Upper lobe of left lung (tissue), 6 donors: ENCODE data around the gene COQ6. TPM values are rescaled to one million over a fixed set of nuclear protein-coding genes. Genes with fewer than 3 reads are reported as not detected.
"Not testable (repeated sequence)": the region's sequence is repeated elsewhere in the genome, so short reads cannot be mapped to it uniquely, and the experiment has no call there.

Experiments used
- ATAC-seq, 2 donors: fragments of 200-7000 bp; cut with Tn5 transposase; one replicate each; pipeline ENCODE4 v1.9.1; 2022; ENCODE audit warnings: mild to moderate bottlenecking in 2 of 2, moderate library complexity in 2 of 2; ENCODE audit not compliant: low FRiP score in 2 of 2
- DNase-seq, 2 donors: peaks; one replicate each; pipeline ENCODE4 v3.0.0-alpha.2; 2019 to 2020
- H3K27ac ChIP-seq, 4 donors: fragments of 200-600 bp; sonication (generic); one replicate each; pipeline ENCODE4 v1.5.1; 2016 to 2019
- H3K27me3 ChIP-seq, 4 donors: fragments of 200-600 bp; sonication (generic); one replicate each; pipeline ENCODE4 v1.5.1; 2017 to 2019
- H3K36me3 ChIP-seq, 4 donors: fragments of 200-600 bp; sonication (generic); one replicate each; pipeline ENCODE4 v1.5.1; 2016 to 2019
- H3K4me1 ChIP-seq, 4 donors: fragments of 200-600 bp; sonication (generic); one replicate each; pipeline ENCODE4 v1.5.1; 2018 to 2019
- H3K4me3 ChIP-seq, 4 donors: fragments of 200-600 bp; sonication (generic); one replicate each; pipeline ENCODE4 v1.5.1; 2017 to 2019; ENCODE audit warnings: mild to moderate bottlenecking in 2 of 4, moderate library complexity in 1 of 4
- H3K9me3 ChIP-seq, 4 donors: fragments of 200-600 bp; sonication (generic); one replicate each; pipeline ENCODE4 v1.5.1; 2018 to 2019
- EP300 ChIP-seq, 4 donors: sonication (generic); formaldehyde crosslinking; IDR thresholded peaks; one replicate each; pipeline ENCODE4 v1.5.1; 2017; ENCODE audit warnings: antibody characterized with exemption in 4 of 4, control low read depth in 2 of 4
- POLR2A ChIP-seq, 4 donors: fragments of 450-650 bp; IDR thresholded peaks; one replicate each; pipeline ENCODE4 v1.5.1; 2016 to 2017; ENCODE audit warnings: antibody characterized with exemption in 4 of 4, mild to moderate bottlenecking in 2 of 4
- POLR2AphosphoS5 ChIP-seq, 2 donors: sonication (generic); formaldehyde crosslinking; IDR thresholded peaks; one replicate each; pipeline ENCODE4 v1.5.1; 2017; ENCODE audit warnings: antibody characterized with exemption in 2 of 2
- WGBS, 2 donors: methylation state at CpG; one replicate each; pipeline ENCODE4 v1.1.5; 2017 to 2018; 5-methylcytosine and 5-hydroxymethylcytosine counted together
- total RNA-seq, 6 donors: library from RNA; depleted of rRNA in 4 of 6; stranded (reverse); fragments of >200 nt in 4 of 6; gene quantifications; one replicate each; pipeline versions ENCODE4 v1.1.0 to v1.2.1, GENCODE V29; 2016 to 2021
- TF ChIP-seq, protein P1 (sequence below), 6 experiments: fragments of 450-650 bp in 4 of 6; fragments of 200-600 bp in 2 of 6; sonication (generic) in 2 of 6; IDR thresholded peaks; one replicate each; pipeline ENCODE4 v1.5.1; 2016 to 2019; ENCODE audit warnings: antibody characterized with exemption in 6 of 6
- donor health status: DM: no; HTN: no; CAD: no; lungs with moderate emphysema.
- donor health status: DM: no; HTN: yes; CAD: no; lungs with severe emphysema.

COQ6 gene
- total RNA-seq, 6 donors from 2014 or later, result 16.9 to 108 (median 23.7) TPM

DNA sequence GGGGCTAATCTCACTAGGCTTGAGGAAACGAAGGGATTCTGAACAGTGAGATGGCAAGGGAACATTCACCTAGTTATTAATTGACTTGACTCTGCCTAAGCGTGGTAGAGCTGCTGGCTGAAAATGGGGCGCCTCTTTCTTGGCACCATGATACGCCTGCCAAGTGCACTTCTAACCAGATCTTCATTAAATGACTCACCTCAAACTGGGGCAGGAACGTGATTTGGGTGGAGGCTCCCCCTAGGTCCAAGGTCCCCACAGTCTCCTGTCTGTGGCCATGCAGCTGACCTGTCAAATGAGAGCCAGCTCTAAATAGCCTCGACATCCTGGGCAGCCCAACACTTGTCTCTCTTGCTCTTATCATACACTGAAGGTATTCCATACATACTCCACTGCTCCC lies 26.0 kb downstream of the COQ6 start:
- Histone ChIP-seq H3K36me3 (peaks cover 0 to 30% (median 12%) of the 10 kb centered on the region in 4 donors), H3K4me3 (no peak overlapping the region), H3K4me1 (no peaks in the 10 kb centered on the region), H3K27me3 (no peaks in the 10 kb centered on the region), H3K9me3 (no peaks in the 10 kb centered on the region), H3K27ac (no peak overlapping the region)
- DNase-seq (no peak), ATAC-seq (no peak)
- TF ChIP-seq POLR2AphosphoS5 (IDR thresholded peaks at IDR 0.05), result no peak
- TF ChIP-seq POLR2A (IDR thresholded peaks at IDR 0.05), result no peak
- TF ChIP-seq, protein P1, sequence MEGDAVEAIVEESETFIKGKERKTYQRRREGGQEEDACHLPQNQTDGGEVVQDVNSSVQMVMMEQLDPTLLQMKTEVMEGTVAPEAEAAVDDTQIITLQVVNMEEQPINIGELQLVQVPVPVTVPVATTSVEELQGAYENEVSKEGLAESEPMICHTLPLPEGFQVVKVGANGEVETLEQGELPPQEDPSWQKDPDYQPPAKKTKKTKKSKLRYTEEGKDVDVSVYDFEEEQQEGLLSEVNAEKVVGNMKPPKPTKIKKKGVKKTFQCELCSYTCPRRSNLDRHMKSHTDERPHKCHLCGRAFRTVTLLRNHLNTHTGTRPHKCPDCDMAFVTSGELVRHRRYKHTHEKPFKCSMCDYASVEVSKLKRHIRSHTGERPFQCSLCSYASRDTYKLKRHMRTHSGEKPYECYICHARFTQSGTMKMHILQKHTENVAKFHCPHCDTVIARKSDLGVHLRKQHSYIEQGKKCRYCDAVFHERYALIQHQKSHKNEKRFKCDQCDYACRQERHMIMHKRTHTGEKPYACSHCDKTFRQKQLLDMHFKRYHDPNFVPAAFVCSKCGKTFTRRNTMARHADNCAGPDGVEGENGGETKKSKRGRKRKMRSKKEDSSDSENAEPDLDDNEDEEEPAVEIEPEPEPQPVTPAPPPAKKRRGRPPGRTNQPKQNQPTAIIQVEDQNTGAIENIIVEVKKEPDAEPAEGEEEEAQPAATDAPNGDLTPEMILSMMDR (IDR thresholded peaks at IDR 0.05), result no peak
- TF ChIP-seq EP300 (IDR thresholded peaks at IDR 0.05), result no peak
- 74 to 84% methylated on average over 5 to 6 of the region's 6 CpGs for WGBS, 2 donors

DNA sequence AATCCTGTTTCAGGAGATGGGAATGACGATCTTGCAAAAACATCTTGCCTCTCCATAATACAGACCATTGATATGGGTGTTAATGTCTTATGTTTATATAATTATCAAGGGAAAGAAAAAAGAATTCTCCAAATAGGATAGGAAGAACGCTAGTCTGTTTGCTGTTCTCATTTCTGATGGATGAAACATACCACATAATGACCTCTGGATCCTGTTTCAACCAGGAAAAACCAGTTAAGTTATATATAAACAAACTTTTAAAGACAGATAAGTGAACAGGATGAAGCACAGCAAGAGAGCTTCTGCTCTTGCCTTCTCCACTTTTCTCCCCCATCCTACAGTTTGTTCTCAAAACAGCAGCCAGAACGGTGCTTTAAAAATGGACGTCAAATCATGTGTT lies 27.8 kb downstream of the COQ6 start:
- Histone ChIP-seq H3K36me3 (peaks cover 0 to 21% (median 8%) of the 10 kb centered on the region in 4 donors), H3K27me3 (no peaks in the 10 kb centered on the region), H3K27ac (no peak overlapping the region), H3K4me3 (no peak overlapping the region), H3K4me1 (no peaks in the 10 kb centered on the region), H3K9me3 (no peaks in the 10 kb centered on the region)
- ATAC-seq (no peak), DNase-seq (no peak)
- WGBS, 2 donors, result 72 to 75% methylated on average over 3 to 4 of the region's 4 CpGs
- TF ChIP-seq, protein P1 (IDR thresholded peaks at IDR 0.05), result no peak
- TF ChIP-seq POLR2A (IDR thresholded peaks at IDR 0.05), result no peak
- no peak for TF ChIP-seq POLR2AphosphoS5 (IDR thresholded peaks at IDR 0.05)
- TF ChIP-seq EP300 (IDR thresholded peaks at IDR 0.05), result no peak

DNA sequence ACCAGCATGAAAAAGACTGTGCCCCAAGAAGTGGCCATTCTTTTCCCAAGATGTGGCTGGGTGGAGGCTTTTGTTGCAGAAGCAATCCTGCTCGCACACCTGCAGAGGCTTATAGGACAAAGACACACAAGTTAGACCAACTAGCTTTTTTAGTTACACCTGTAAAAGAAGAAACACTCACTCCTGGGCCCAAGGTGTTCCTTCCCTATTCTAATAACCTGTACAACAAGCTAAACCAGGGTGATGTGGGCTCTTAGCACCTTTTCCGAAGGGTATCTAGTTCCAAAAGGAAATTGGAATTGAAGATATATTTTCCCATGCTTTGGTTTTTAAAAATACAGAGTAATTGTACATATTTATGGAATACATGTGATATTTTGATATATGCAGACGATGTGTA lies 38.0 kb downstream of the COQ6 start:
- Histone ChIP-seq H3K36me3 (peaks cover 0 to 37% (median 9%) of the 10 kb centered on the region in 4 donors), H3K9me3 (no peaks in the 10 kb centered on the region), H3K4me3 (no peak overlapping the region), H3K27ac (no peak overlapping the region), H3K27me3 (no peaks in the 10 kb centered on the region), H3K4me1 (no peaks in the 10 kb centered on the region)
- WGBS, 2 donors, result 88 to 92% methylated on average over 3 of the region's 3 CpGs
- ATAC-seq, result no peak
- no peak for DNase-seq
- no peak for TF ChIP-seq EP300 (IDR thresholded peaks at IDR 0.05)
- TF ChIP-seq POLR2A (IDR thresholded peaks at IDR 0.05), result no peak
- TF ChIP-seq, protein P1 (IDR thresholded peaks at IDR 0.05), result no peak

DNA sequence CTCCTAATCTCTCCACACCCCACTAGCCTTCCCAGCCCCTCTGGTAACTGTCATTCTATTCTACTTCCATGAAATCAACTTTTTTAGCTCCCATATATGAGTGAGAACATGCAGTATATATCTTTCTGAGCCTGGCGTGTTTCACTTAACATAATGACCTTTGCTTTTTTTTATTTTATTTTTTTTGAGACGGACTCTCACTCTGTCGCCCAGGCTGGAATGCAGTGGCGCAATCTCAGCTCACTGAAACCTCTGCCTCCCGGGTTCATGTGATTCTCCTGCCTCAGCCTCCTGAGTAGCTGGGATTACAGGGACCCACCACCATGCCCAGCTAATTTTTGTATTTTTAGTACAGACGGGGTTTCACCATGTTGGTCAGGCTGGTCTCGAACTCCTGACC lies 38.6 kb downstream of the COQ6 start:
- not testable (repeated sequence) for H3K4me1 ChIP-seq, ATAC-seq, H3K9me3 ChIP-seq, H3K27me3 ChIP-seq, DNase-seq, H3K4me3 ChIP-seq, H3K27ac ChIP-seq
- peaks cover 0 to 37% (median 9%) of the 10 kb centered on the region in 4 donors for H3K36me3 ChIP-seq
- whole genome bisulfite sequencing, 2 donors, result 65 to 80% methylated on average over 6 to 7 of the region's 7 CpGs

DNA sequence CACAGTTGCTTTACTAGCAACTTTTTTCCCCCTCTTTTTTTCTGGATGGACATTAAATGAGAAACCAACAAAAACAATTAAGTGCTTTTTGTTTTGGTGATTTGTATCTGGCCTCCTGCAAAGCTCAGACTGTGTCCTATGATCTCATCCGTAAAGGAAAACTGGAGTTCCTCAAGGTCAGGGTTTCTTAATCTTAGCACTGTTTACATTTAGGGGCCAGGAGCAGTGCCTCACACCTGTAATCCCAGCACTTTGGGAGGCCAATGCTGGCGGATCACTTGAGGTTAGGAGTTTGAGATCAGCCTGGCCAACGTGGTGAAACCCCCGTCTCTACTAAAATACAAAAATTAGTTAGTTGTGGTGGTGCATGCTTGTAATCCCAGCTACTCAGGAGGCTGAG lies 41.0 kb downstream of the COQ6 start:
- no peak for ATAC-seq
- no peaks in the 10 kb centered on the region for H3K4me1 ChIP-seq
- DNase-seq, result no peak
- peaks cover 0 to 20% (median 7%) of the 10 kb centered on the region in 4 donors for H3K36me3 ChIP-seq
- no peaks in the 10 kb centered on the region for H3K9me3 ChIP-seq
- H3K27ac ChIP-seq, result no peak overlapping the region
- no peak overlapping the region for H3K4me3 ChIP-seq
- TF ChIP-seq, protein P1 (IDR thresholded peaks at IDR 0.05), result no peak
- no peak for TF ChIP-seq POLR2AphosphoS5 (IDR thresholded peaks at IDR 0.05)
- no peak for TF ChIP-seq EP300 (IDR thresholded peaks at IDR 0.05)
- no peak for TF ChIP-seq POLR2A (IDR thresholded peaks at IDR 0.05)
- H3K27me3 ChIP-seq, result no peaks in the 10 kb centered on the region
- 80 to 87% methylated on average over 4 of the region's 4 CpGs for WGBS, 2 donors

DNA sequence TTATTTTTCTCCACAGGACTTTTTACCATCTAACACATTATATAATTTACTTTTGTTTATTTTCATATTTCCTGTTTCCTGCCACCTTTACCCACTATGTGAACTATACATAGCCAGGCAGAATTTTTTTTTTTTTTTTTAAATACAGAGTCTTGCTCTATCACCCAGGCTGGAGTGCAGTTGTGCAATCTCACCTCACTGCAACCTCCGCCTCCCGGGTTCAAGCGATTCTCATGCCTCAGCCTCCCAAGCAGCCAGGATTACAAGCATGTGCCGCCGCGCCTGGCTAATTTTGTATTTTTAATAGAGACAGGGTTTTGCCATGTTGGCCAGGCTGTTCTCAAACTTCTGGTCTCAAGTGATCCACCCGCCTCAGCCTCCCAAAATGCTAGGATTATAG lies 44.8 kb downstream of the COQ6 start:
- not testable (repeated sequence) for H3K9me3 ChIP-seq, ATAC-seq, H3K27me3 ChIP-seq, DNase-seq, H3K4me1 ChIP-seq, H3K27ac ChIP-seq, H3K4me3 ChIP-seq
- peaks cover 2 to 20% (median 7%) of the 10 kb centered on the region in 4 donors for H3K36me3 ChIP-seq
- 87 to 94% methylated on average over 7 of the region's 7 CpGs for WGBS, 2 donors
